Endothelial cell of umbilical vein (primary cell): ENCODE measurements around the gene LARGE1. TPM values are rescaled to one million over a fixed set of nuclear protein-coding genes. Genes with fewer than 3 reads are reported as not detected.

Experiments used
- BruUV-seq: library from RNA; stranded (reverse); fragments of 400-500 nt; replicated peaks from 2 replicates; lab custom pipeline; 2021; lab: Mats Ljungman, UMichigan
- CTCF ChIA-PET: fragments of 300-600, 350-600 bp; sonication (Branson Sonifier 250); formaldehyde crosslinking; loops from one replicate; lab custom pipeline; 2021; ENCODE audit warnings: antibody characterized with exemption, inconsistent platforms; lab: Charles Lee
- POLR2A ChIA-PET: fragments of 300-600, 350-600 bp; sonication (Branson Sonifier 250); formaldehyde crosslinking; loops from one replicate; lab custom pipeline; 2021; ENCODE audit warnings: antibody characterized with exemption, inconsistent platforms; lab: Charles Lee
- DNase-seq: peaks from one replicate; pipeline ENCODE4 v3.0.0-alpha.2; 2011; ENCODE audit warnings: low read depth, low spot score
- FAIRE-seq: peaks from 2 replicates; lab custom pipeline; 2011; peaks lifted over from hg19 to GRCh38; lab: Jason Lieb, UNC
- H2AFZ ChIP-seq: 2 replicates; pipeline ENCODE4 v1.6.0; 2012; ENCODE audit warnings: low read depth, low read length, control low read depth, inconsistent platforms
- H3K27ac ChIP-seq: 2 replicates; pipeline ENCODE4 v1.5.1; 2011; ENCODE audit warnings: low read depth, mild to moderate bottlenecking, control low read depth, low read length, moderate library complexity; ENCODE audit not compliant: insufficient read depth
- H3K27me3 ChIP-seq, 2 experiments: 2 replicates each; pipeline versions ENCODE4 v1.6.0 to v1.6.1; 2011; ENCODE audit warnings: low read length in 2 of 2, mixed read lengths in 1 of 2; ENCODE audit not compliant: control insufficient read depth in 2 of 2, insufficient read depth in 2 of 2
- H3K36me3 ChIP-seq, 2 experiments: 2 replicates in 1 of 2; 3 replicates in 1 of 2; pipeline ENCODE4 v1.5.1; 2011; ENCODE audit warnings: low read length in 2 of 2, mild to moderate bottlenecking in 1 of 2, moderate library complexity in 1 of 2; ENCODE audit not compliant: control insufficient read depth in 2 of 2, insufficient read depth in 2 of 2; ENCODE audit errors: extremely low read depth in 1 of 2
- H3K4me1 ChIP-seq: 3 replicates; pipeline ENCODE4 v1.5.1; 2011; ENCODE audit warnings: mild to moderate bottlenecking, low read length; ENCODE audit not compliant: control insufficient read depth, insufficient read depth; ENCODE audit errors: extremely low read depth
- H3K4me2 ChIP-seq: 2 replicates; pipeline ENCODE4 v1.6.1; 2011; ENCODE audit warnings: low read length, control low read depth, mixed read lengths; ENCODE audit not compliant: insufficient read depth
- H3K4me3 ChIP-seq, 3 experiments: fragments of 200-600 bp in 1 of 3; sonication (generic), shearing (Covaris generic) in 1 of 3; replicated peaks in 1 of 3; 2 replicates each; pipeline ENCODE4 v1.5.1; 2011 to 2016; ENCODE audit warnings: control low read depth in 3 of 3, low read length in 3 of 3, mild to moderate bottlenecking in 2 of 3, inconsistent platforms in 1 of 3, low read depth in 1 of 3, moderate library complexity in 1 of 3; ENCODE audit not compliant: insufficient read depth in 1 of 3
- H3K79me2 ChIP-seq: 2 replicates; pipeline ENCODE4 v1.6.0; 2012; ENCODE audit warnings: low read length, inconsistent platforms; ENCODE audit not compliant: control insufficient read depth, insufficient read depth
- H3K9ac ChIP-seq: replicated peaks from 2 replicates; pipeline ENCODE3; 2011; ENCODE audit warnings: low read length, control low read depth; ENCODE audit not compliant: insufficient read depth; ENCODE audit errors: extremely low read depth
- H3K9me1 ChIP-seq: replicated peaks from 3 replicates; pipeline ENCODE4 v1.6.0; 2011; ENCODE audit warnings: mild to moderate bottlenecking, low read length; ENCODE audit not compliant: control insufficient read depth, insufficient read depth; ENCODE audit errors: extremely low read depth
- H3K9me3 ChIP-seq: replicated peaks from 2 replicates; pipeline ENCODE4 v1.5.1; 2012; ENCODE audit warnings: low read length, inconsistent platforms; ENCODE audit not compliant: control insufficient read depth, insufficient read depth
- H4K20me1 ChIP-seq: replicated peaks from 2 replicates; pipeline ENCODE3; 2011; ENCODE audit warnings: mild to moderate bottlenecking, low read length; ENCODE audit not compliant: control insufficient read depth, insufficient read depth; ENCODE audit errors: extremely low read depth
- CTCF ChIP-seq, 2 donors: IDR thresholded peaks; 1 replicate in 1 of 2; 2 replicates in 1 of 2; pipeline ENCODE4 v1.5.1; 2011; ENCODE audit warnings: low read length in 2 of 2, mild to moderate bottlenecking in 2 of 2, moderate library complexity in 2 of 2, control low read depth in 1 of 2, inconsistent platforms in 1 of 2, low read depth in 1 of 2; ENCODE audit not compliant: insufficient read depth in 1 of 2; ENCODE audit errors: extremely low read depth in 1 of 2
- EZH2 ChIP-seq: IDR thresholded peaks from 2 replicates; pipeline ENCODE4 v1.6.1; 2012; ENCODE audit warnings: borderline replicate concordance, low read depth, mild to moderate bottlenecking, moderate library complexity, low read length, inconsistent platforms; ENCODE audit not compliant: severe bottlenecking
- FOS ChIP-seq: IDR thresholded peaks from 2 replicates; pipeline ENCODE4 v1.6.1; 2011; ENCODE audit warnings: mild to moderate bottlenecking, low read length, moderate library complexity, borderline replicate concordance; ENCODE audit not compliant: insufficient read depth
- GATA2 ChIP-seq: IDR thresholded peaks from 2 replicates; pipeline ENCODE4 v1.7.0; 2011; ENCODE audit warnings: low read depth, mild to moderate bottlenecking, moderate library complexity, mixed read lengths, low read length; ENCODE audit not compliant: insufficient read length, insufficient read depth
- JUN ChIP-seq: IDR thresholded peaks from 2 replicates; pipeline ENCODE4 v1.6.1; 2011; ENCODE audit warnings: borderline replicate concordance, low read depth; ENCODE audit not compliant: insufficient read length, insufficient read depth
- MAX ChIP-seq: IDR thresholded peaks from 2 replicates; pipeline ENCODE4 v1.6.1; 2011; ENCODE audit not compliant: insufficient read depth, insufficient read length
- MYC ChIP-seq: IDR thresholded peaks from one replicate; pipeline ENCODE4 v1.6.1; 2011; ENCODE audit warnings: mild to moderate bottlenecking, low read depth, low read length
- POLR2A ChIP-seq: IDR thresholded peaks from 2 replicates; pipeline ENCODE4 v1.6.1; 2012; ENCODE audit warnings: low read depth, mild to moderate bottlenecking, control low read depth, low read length
- POLR2AphosphoS5 ChIP-seq: IDR thresholded peaks from 2 replicates; pipeline ENCODE4 v1.6.1; 2012; ENCODE audit warnings: low read depth, mild to moderate bottlenecking, control low read depth, low read length, moderate library complexity; ENCODE audit not compliant: insufficient read depth
- dilution Hi-C: fragments of 300-500 bp; cut with MboI; formaldehyde crosslinking; loops from one replicate; pipeline ENCODE4 v1.15.0; 2019; ENCODE audit warnings: low sequenced_read_pairs; ENCODE audit not compliant: extremely low pct_ligation_motif_present
- intact Hi-C: fragments of 100-400 bp; cut with micrococcal nuclease; formaldehyde crosslinking; loops from one replicate; pipeline ENCODE4 v1.10.0; 2022
- polyA plus RNA-seq, 4 experiments: library from polyadenylated mRNA; depleted of rRNA in 3 of 4; stranded (reverse) in 3 of 4; unstranded in 1 of 4; fragments of >200 nt; gene quantifications; 2 replicates each; pipeline versions ENCODE4 v1.2.1 to v1.2.3, GENCODE V29; 2011 to 2012; ENCODE audit warnings: missing spikeins in 1 of 4
- total RNA-seq: library from RNA; stranded (reverse); gene quantifications from 2 replicates; pipeline ENCODE4 v1.2.3, GENCODE V29; 2021

LARGE1 gene
- total and polyA plus RNA-seq, 2 donors (not counting 3 experiments of a cell fraction or from before 2014, with no cell fraction given): 0.95 to 4.4 TPM

GRCh38 chr22:33315954-33316353 lies 604.3 kb downstream of the LARGE1 start:
- Histone ChIP-seq H3K9me3 (peaks cover 9% of the 10 kb centered on the region), H3K4me3 (no peak overlapping the region), H3K9me1 (no peaks in the 10 kb centered on the region), H3K27me3 (no peaks in the 10 kb centered on the region), H3K27ac (no peak overlapping the region), H3K4me1 (no peaks in the 10 kb centered on the region), H2AFZ (no peak overlapping the region), H3K4me2 (no peak overlapping the region), H3K79me2 (no peaks in the 10 kb centered on the region), H3K36me3 (no peaks in the 10 kb centered on the region), H3K9ac (no peak overlapping the region), H4K20me1 (no peaks in the 10 kb centered on the region)
- intact Hi-C loops: no loop called here
- dilution Hi-C loops: no loop called here
- no TSS peak for BruUV-seq
- DNase-seq (no peak), FAIRE-seq (no peak)
- CTCF ChIA-PET: no interaction called here
- POLR2A ChIA-PET: no interaction called here
- TF ChIP-seq MAX (no peak), EZH2 (no peak), MYC (no peak), CTCF (IDR thresholded peaks at IDR 0.05; ENCODE audit: extremely low read depth in 1 of 2, insufficient read depth in 1 of 2, low read depth in 1 of 2, low read length in 2 of 2) (no peak), GATA2 (no peak), POLR2A (no peak), JUN (no peak), FOS (no peak), POLR2AphosphoS5 (no peak)
